H1 (cell line): ENCODE measurements around the gene BSDC1.
A peak's percentile ranks its signal among the peaks of the same experiment; 100 is the strongest.

Source experiments
- CHD2 ChIP-seq: IDR thresholded peaks from 2 replicates; pipeline ENCODE4 v1.6.1; 2012; ENCODE audit warnings: low read length, improper control_type of control experiment
- CTCF ChIP-seq, 3 experiments: IDR thresholded peaks; 1 replicate in 2 of 3; 2 replicates in 1 of 3; pipeline versions ENCODE4 v1.5.1 to v1.6.1; 2011; ENCODE audit warnings: low read length in 3 of 3, mild to moderate bottlenecking in 3 of 3, inconsistent platforms in 2 of 3, low read depth in 1 of 3, moderate library complexity in 1 of 3; ENCODE audit not compliant: insufficient read depth in 1 of 3; ENCODE audit errors: control extremely low read depth in 1 of 3
- EP300 ChIP-seq, 2 experiments: IDR thresholded peaks; 1 replicate in 1 of 2; 2 replicates in 1 of 2; pipeline ENCODE4 v1.6.1; 2011 to 2012; ENCODE audit warnings: low read depth in 2 of 2, low read length in 2 of 2, mild to moderate bottlenecking in 2 of 2, borderline replicate concordance in 1 of 2, inconsistent platforms in 1 of 2, moderate library complexity in 1 of 2
- EZH2 ChIP-seq: fragments of 200-600 bp; sonication (generic); IDR thresholded peaks from 2 replicates; pipeline ENCODE4 v1.7.1; 2012; ENCODE audit warnings: low read depth, mild to moderate bottlenecking, moderate library complexity, low read length, inconsistent platforms; ENCODE audit not compliant: severe bottlenecking
- FOSL1 ChIP-seq: IDR thresholded peaks from 2 replicates; pipeline ENCODE4 v1.6.1; 2011; ENCODE audit warnings: mild to moderate bottlenecking, low read depth, low read length, moderate library complexity; ENCODE audit not compliant: insufficient read depth
- JUND ChIP-seq: IDR thresholded peaks from 2 replicates; pipeline ENCODE4 v1.6.1; 2011; ENCODE audit warnings: mild to moderate bottlenecking, improper control_type of control experiment, low read length
- POLR2A ChIP-seq, 2 experiments: IDR thresholded peaks; 1 replicate in 1 of 2; 2 replicates in 1 of 2; pipeline ENCODE4 v1.6.1; 2011; ENCODE audit warnings: low read depth in 2 of 2, low read length in 2 of 2, mild to moderate bottlenecking in 2 of 2; ENCODE audit errors: control extremely low read depth in 1 of 2
- RNF2 ChIP-seq: fragments of 200-900, 300-1000 bp; sonication (generic); IDR thresholded peaks from 2 replicates; pipeline ENCODE4 v1.7.1; 2016; ENCODE audit warnings: borderline replicate concordance, low read depth, mild to moderate bottlenecking, antibody characterized with exemption, low read length; ENCODE audit not compliant: poor library complexity, severe bottlenecking; ENCODE audit errors: missing control alignments
- SIN3A ChIP-seq, 2 experiments: IDR thresholded peaks in 1 of 2; conservative IDR thresholded peaks in 1 of 2; 2 replicates each; pipeline ENCODE4 v1.6.1; 2011 to 2012; ENCODE audit warnings: low read length in 2 of 2, improper control_type of control experiment in 1 of 2, low read depth in 1 of 2, mild to moderate bottlenecking in 1 of 2
- SP1 ChIP-seq: IDR thresholded peaks from 2 replicates; pipeline ENCODE4 v1.6.1; 2011; ENCODE audit warnings: low read depth, low read length
- TEAD4 ChIP-seq: IDR thresholded peaks from 2 replicates; pipeline ENCODE4 v1.6.1; 2012; ENCODE audit warnings: low read depth, low read length, inconsistent platforms, mixed read lengths

DNA sequence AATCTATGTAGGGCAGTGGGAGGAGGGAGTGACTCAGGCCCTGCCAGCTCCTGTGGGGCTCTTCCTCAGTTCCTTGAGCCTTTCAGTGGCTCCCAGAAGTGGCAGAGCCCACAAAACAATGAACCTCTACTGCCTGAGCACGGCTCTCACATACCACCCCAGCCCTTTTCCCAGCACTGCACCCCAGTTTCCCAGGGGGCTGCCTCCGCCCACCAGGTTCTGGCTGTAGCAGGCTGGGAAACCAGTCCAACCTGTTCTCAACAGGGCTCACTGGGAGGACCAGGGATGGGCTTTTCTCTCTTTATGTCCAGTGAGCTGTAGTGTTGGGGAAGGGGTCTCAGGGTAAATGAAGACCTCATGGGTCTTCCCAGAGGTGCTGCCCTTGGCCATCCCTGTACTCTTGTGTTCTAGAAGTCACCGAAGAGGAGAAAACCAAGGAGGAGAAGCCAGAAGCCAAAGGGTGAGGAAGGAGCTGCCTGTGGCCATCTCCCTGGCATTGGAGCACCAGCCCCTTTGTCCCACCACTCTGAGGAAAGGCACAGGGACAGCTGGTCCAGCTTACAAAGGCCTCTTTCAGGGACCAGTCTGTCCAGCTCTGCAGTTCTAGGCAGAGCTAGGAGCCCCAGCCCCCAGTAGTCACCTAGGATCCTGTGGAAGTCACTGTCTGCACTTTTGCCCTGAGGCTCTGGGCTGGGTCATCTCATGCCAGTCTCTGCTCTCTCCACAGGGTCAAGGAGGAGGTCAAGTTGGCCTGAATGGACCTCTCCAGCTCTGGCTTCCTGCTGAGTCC is 61.8 kb downstream of the BSDC1 start:
- TF ChIP-seq RNF2 (no peak), TEAD4 (no peak), JUND (no peak), POLR2A (IDR thresholded peaks at IDR 0.05; ENCODE audit: control extremely low read depth in 1 of 2, low read depth in 2 of 2, low read length in 2 of 2) (peak; percentile 77 to 88), SIN3A (conservative IDR thresholded peaks at IDR 0.05 in 1 of 2, IDR thresholded peaks at IDR 0.05 in 1 of 2; ENCODE audit: low read depth in 1 of 2, low read length in 2 of 2) (no peak), FOSL1 (no peak), SP1 (0 out of 2 replicates have a peak, but pooled peaks have one; percentile 73), EZH2 (no peak), CTCF (IDR thresholded peaks at IDR 0.05; ENCODE audit: control extremely low read depth in 1 of 3, insufficient read depth in 1 of 3, low read depth in 1 of 3, low read length in 3 of 3) (no peak), CHD2 (no peak), EP300 (IDR thresholded peaks at IDR 0.05; ENCODE audit: borderline replicate concordance in 1 of 2, low read depth in 2 of 2, low read length in 2 of 2) (0 out of 3 replicates have a peak, but pooled peaks of 1 of the 2 experiments have one; percentile 31)
